ENCODE results near the gene TNP2.
A peak's percentile ranks its signal among the peaks of the same experiment; 100 is the strongest.

Gene TNP2

GRCh38 chr16:11218604-11218962 is 50.5 kb downstream of the TNP2 start:
- no peak for DNase-seq (ENCODE audit: low read depth)
- TF ChIP-seq, protein P1, sequence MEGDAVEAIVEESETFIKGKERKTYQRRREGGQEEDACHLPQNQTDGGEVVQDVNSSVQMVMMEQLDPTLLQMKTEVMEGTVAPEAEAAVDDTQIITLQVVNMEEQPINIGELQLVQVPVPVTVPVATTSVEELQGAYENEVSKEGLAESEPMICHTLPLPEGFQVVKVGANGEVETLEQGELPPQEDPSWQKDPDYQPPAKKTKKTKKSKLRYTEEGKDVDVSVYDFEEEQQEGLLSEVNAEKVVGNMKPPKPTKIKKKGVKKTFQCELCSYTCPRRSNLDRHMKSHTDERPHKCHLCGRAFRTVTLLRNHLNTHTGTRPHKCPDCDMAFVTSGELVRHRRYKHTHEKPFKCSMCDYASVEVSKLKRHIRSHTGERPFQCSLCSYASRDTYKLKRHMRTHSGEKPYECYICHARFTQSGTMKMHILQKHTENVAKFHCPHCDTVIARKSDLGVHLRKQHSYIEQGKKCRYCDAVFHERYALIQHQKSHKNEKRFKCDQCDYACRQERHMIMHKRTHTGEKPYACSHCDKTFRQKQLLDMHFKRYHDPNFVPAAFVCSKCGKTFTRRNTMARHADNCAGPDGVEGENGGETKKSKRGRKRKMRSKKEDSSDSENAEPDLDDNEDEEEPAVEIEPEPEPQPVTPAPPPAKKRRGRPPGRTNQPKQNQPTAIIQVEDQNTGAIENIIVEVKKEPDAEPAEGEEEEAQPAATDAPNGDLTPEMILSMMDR (conservative IDR thresholded peaks at IDR 0.05; ENCODE audit: low read depth, low read length), result peak; percentile 57
- no peak overlapping the region for H3K4me3 ChIP-seq (ENCODE audit: low read length)

Measured in retinal pigment epithelial cell (primary cell).